ENCODE results near the gene GCHFR.

The GCHFR gene

GRCh38 chr15:40743921-40744814 lies 19.7 kb upstream of the GCHFR start:
- DNase-seq (ENCODE audit: low read depth) = no peak

GRCh38 chr15:40744815-40745152 lies 19.1 kb upstream of the GCHFR start:
- no peak for DNase-seq (ENCODE audit: low read depth)
- no peak for TF ChIP-seq CTCF (IDR thresholded peaks at IDR 0.05; ENCODE audit: insufficient read depth, low read depth, low read length, missing control alignments)

More at GRCh38 chr15:40743921-40744814, 19.7 kb upstream of the GCHFR start:
- no peak for TF ChIP-seq CTCF (IDR thresholded peaks at IDR 0.05; ENCODE audit: insufficient read depth, low read depth, low read length, missing control alignments)
- H3K4me3 ChIP-seq (ENCODE audit: low read depth, low read length) = no peak overlapping the region

GRCh38 chr15:40746916-40747418 lies 16.9 kb upstream of the GCHFR start:
- no peak overlapping the region for H3K4me3 ChIP-seq (ENCODE audit: low read depth, low read length)
- no peak for TF ChIP-seq CTCF (IDR thresholded peaks at IDR 0.05; ENCODE audit: insufficient read depth, low read depth, low read length, missing control alignments)
- no peak for DNase-seq (ENCODE audit: low read depth)

More at GRCh38 chr15:40744815-40745152, 19.1 kb upstream of the GCHFR start:
- H3K4me3 ChIP-seq (ENCODE audit: low read depth, low read length) = no peak overlapping the region

- no peak overlapping the region for H3K4me3 ChIP-seq (ENCODE audit: low read depth, low read length)
- no peak for DNase-seq (ENCODE audit: low read depth)
- no peak for TF ChIP-seq CTCF (IDR thresholded peaks at IDR 0.05; ENCODE audit: insufficient read depth, low read depth, low read length, missing control alignments)
Observed at GRCh38 chr15:40747685-40748631, 15.9 kb upstream of the GCHFR start.

GRCh38 chr15:40749151-40749630 lies 14.7 kb upstream of the GCHFR start:
- TF ChIP-seq CTCF (IDR thresholded peaks at IDR 0.05; ENCODE audit: insufficient read depth, low read depth, low read length, missing control alignments) = no peak
- H3K4me3 ChIP-seq (ENCODE audit: low read depth, low read length) = no peak overlapping the region
- no peak for DNase-seq (ENCODE audit: low read depth)

GRCh38 chr15:40750885-40751284 lies 13.0 kb upstream of the GCHFR start:
- no peak overlapping the region for H3K4me3 ChIP-seq (ENCODE audit: low read depth, low read length)
- TF ChIP-seq CTCF (IDR thresholded peaks at IDR 0.05; ENCODE audit: insufficient read depth, low read depth, low read length, missing control alignments) = no peak
- no peak for DNase-seq (ENCODE audit: low read depth)

Measured in GM12865 (cell line).